ENCODE measurements around the gene ARPC5L. TPM values are rescaled to one million over a fixed set of nuclear protein-coding genes. Genes with fewer than 3 reads are reported as not detected.
A peak's percentile ranks its signal among the peaks of the same experiment; 100 is the strongest.

Gene ARPC5L
- total and polyA plus RNA-seq, 9 of the 15 experiments (the other 6 are each of a cell fraction or from before 2014, with no cell fraction given), result 25.4 to 113 (median 63.8) TPM

- TF ChIP-seq HMGN3 (IDR thresholded peaks at IDR 0.05; ENCODE audit: borderline replicate concordance, extremely low read depth, insufficient read length, low read depth, low read length) (no peak), CHAMP1 (IDR thresholded peaks at IDR 0.05) (no peak), TCF7 (IDR thresholded peaks at IDR 0.05; ENCODE audit: borderline replicate concordance) (no peak), ZNF212 (CRISPR knock-in tag; IDR thresholded peaks at IDR 0.05) (no peak)
These were observed 5.8 kb upstream of the ARPC5L start (continued) for GRCh38 chr9:124855944-124856765.

GRCh38 chr9:124857533-124858162 lies 4.3 kb upstream of the ARPC5L start:
- 95% methylated on average over 16 of the region's 24 CpGs for WGBS (ENCODE audit: insufficient coverage, low coverage, missing lambda C conversion rate)
- H3K27me3 ChIP-seq (ENCODE audit: control insufficient read depth in 2 of 2, insufficient read depth in 2 of 2, low read length in 2 of 2), result no peaks in the 10 kb centered on the region
- H3K9ac ChIP-seq (ENCODE audit: insufficient read depth in 1 of 2, low read depth in 2 of 2, low read length in 2 of 2), result 0 out of 4 replicates have a peak overlapping the region, but pooled peaks of 1 of the 2 experiments have one; percentile 15
- no peak overlapping the region for H3K4me3 ChIP-seq
- peaks cover 15% of the 10 kb centered on the region for H3K9me1 ChIP-seq (ENCODE audit: control insufficient read depth, insufficient read depth, low read length)
- intact Hi-C loops (cut with micrococcal nuclease) (loop anchor here (5.0 kb wide), 1 partner anchor 35 kb away; no protein-coding TSS in a partner anchor), in situ Hi-C loops (cut with MboI) (no loop called here)
- no peak for ATAC-seq
- POLR2A ChIA-PET, result interaction anchor here (0.5 to 3.5 kb wide), 9 partner anchors 9 to 344 kb away, joined by 3 to 16 read pairs (median 5); no protein-coding TSS in a partner anchor
- no peak for FAIRE-seq
- no peak overlapping the region for H2AFZ ChIP-seq (ENCODE audit: low read depth, low read length)
- H4K20me1 ChIP-seq (replicated peaks; ENCODE audit: control insufficient read depth, insufficient read depth, low read length), result peaks cover 51% of the 10 kb centered on the region
- CTCF ChIA-PET (ENCODE audit: low intra/inter-chr PET ratio), result no interaction called here
- BruUV-seq (replicated peaks), result no TSS peak
- H3K79me2 ChIP-seq (ENCODE audit: control insufficient read depth, insufficient read depth, low read length), result peaks cover 47% of the 10 kb centered on the region
- peaks cover 16 to 70% of the 10 kb centered on the region in 2 experiments; a peak in 4 of 5 replicates for H3K4me1 ChIP-seq (replicated peaks in 1 of 2; ENCODE audit: control insufficient read depth in 2 of 2, insufficient read depth in 2 of 2, low read length in 2 of 2)
- H3K27ac ChIP-seq (ENCODE audit: extremely low read depth, low read depth, low read length), result no peak overlapping the region
- H3K4me2 ChIP-seq (ENCODE audit: insufficient read depth, low read length), result no peak overlapping the region
- DNase-seq (ENCODE audit: extremely low read depth in 1 of 4, low spot score in 3 of 4), result no peak
- H3K36me3 ChIP-seq (ENCODE audit: control insufficient read depth, insufficient read depth, low read length), result peaks cover 55% of the 10 kb centered on the region
- H3K9me3 ChIP-seq (replicated peaks; ENCODE audit: control insufficient read depth, insufficient read depth, low read depth, low read length), result no peaks in the 10 kb centered on the region; the same call in 1 of the 2 replicates
- TF ChIP-seq GTF2A2 (tag; IDR thresholded peaks at IDR 0.05) (no peak), NEUROD1 (IDR thresholded peaks at IDR 0.05; ENCODE audit: borderline replicate concordance, low read depth, low read length, partially characterized antibody) (no peak), GABPB2 (CRISPR knock-in tag; conservative IDR thresholded peaks at IDR 0.05) (no peak)
